MV-4-11 (cell line): ENCODE measurements around the gene NDUFS1.
"Not testable (repeated sequence)": the region's sequence is repeated elsewhere in the genome, so short reads cannot be mapped to it uniquely, and the experiment has no call there.

Experiments used
- DNase-seq: peaks from one replicate; lab custom pipeline; 2025; lab: John Stamatoyannopoulos, UW

Gene NDUFS1

DNA sequence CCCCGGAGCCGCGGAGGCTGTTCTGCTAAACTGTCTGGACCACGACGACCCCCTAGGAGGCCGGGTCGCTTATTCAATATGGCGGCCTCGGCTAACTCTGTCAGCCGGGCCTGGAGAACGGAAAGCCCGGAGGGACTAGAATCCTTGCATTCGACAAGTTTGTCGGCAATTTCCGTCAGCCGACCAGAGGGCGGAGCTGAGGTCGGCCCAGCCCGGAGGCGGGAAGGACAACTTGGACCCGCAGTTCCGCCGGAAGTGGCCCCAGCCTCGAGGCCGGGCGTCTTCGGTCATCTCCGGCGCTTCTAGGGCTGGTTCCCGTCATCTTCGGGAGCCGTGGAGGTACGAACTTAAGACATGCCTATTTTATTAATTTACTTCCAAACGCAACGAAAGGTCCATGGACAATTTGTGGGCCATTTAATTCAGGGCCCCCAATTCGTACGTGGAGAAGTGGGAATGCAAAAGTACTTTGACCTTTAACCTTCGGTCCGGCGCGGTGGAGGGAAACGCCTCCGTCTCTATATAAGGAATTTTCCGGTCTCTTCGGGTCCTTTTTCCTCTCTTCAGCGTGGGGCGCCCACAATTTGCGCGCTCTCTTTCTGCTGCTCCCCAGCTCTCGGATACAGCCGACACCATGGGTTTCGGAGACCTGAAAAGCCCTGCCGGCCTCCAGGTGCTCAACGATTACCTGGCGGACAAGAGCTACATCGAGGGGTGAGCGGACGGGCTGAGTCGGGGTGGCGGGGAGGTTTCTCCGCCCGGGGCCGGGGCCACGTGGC, at the start of gene NDUFS1, which contains the start of gene EEF1B2:
Gene NDUFS1, minus strand, starts transcription at position 99 of the 779 bp plus-strand sequence. CDS start 5,766 bp downstream, outside the sequence.
Gene EEF1B2, plus strand, starts transcription at position 550 of the 779 bp plus-strand sequence. Its CDS starts 85 bp downstream, at position 635.
- peak; percentile 97 for DNase-seq

DNA sequence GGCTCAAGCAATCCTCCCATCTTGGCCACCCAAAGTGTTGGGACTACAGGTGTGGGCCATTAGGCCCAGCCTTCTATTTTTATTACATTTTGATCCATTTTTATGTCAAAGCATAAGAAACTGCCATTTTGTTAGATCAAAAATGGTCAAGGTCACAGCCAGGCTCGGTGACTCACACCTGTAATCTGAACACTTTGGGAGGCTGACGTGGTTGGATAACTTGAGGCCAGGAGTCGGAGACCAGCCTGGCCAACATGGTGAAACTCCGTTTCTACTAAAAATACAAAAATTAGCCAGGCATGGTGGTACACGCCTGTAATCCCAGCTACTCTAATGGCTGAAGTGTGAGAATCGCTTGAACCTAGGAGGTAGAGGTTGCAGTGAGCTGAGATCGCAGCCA, 49.7 kb upstream of the NDUFS1 start:
- DNase-seq, result no peak

DNA sequence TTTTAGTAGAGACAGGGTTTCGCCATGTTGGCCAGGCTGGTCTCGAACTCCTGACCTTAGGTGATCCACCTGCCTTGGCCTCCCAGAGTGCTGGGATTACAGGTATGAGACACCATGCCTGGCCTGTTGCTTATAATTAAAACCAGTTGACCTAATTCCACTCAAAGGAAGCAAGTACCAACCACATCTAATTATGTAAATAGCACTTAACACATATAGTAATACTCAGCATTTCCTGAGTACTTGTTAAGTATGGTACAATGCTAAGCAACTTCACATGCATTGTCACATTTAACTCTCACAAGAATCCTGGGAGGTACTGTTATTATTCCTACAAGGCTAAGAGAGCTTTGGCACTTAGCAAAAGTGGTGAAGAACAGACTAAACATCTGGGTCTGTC, 48.1 kb upstream of the NDUFS1 start:
- not testable (repeated sequence) for DNase-seq

- no peak for DNase-seq
Measured at GRCh38 chr2:206204710-206205109, 45.5 kb upstream of the NDUFS1 start.

DNA sequence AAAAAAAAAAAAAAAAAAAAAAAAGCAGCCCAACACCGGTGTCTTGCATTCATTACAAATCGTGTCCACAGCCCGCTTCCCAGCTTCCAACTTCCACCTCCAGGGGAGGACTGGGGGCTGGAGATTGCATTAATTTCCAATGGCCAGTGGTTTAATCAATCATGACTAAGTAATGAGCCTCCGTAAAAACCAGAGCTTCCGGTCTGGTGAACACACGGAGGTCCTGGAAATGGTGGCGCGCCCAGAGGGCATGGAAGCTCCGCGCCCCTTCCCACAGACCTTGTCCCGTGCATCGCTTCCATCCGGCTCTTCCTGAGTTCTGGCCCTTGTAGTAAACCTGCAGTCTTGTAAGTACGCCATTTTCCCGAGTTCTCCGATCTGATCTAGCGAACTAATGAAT, 44.1 kb upstream of the NDUFS1 start:
- DNase-seq, result no peak

DNA sequence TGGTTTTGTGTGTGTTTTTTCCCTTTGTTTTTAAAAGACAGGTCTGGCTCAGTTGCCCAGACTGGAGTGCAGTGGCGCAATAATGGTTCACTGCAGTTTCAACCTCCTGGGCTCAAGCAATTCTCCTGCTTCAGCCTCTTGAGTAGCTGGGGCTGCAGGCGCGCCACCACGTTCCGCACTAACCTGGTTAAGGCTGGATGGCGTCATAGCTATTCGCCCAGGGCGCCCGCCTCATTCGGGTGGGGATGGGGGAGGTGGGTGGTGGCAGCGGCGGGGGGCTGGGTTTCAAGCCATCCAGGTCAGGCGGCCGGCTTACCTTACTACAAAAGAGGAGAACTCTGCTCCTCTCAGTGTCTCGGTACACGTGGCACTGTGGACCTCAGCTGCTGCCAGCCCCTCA, 43.2 kb upstream of the NDUFS1 start:
- no peak for DNase-seq

GRCh38 chr2:206201075-206201848, 42.0 kb upstream of the NDUFS1 start:
- DNase-seq, result no peak

GRCh38 chr2:206198677-206199076, 39.4 kb upstream of the NDUFS1 start:
- no peak for DNase-seq

- no peak for DNase-seq
Measured at GRCh38 chr2:206193671-206194357, 34.6 kb upstream of the NDUFS1 start.

- no peak for DNase-seq
Measured at GRCh38 chr2:206192157-206192556, 32.9 kb upstream of the NDUFS1 start.

GRCh38 chr2:206190689-206191088, 31.4 kb upstream of the NDUFS1 start:
- no peak for DNase-seq

- DNase-seq, result no peak
Measured at GRCh38 chr2:206190111-206190510, 30.9 kb upstream of the NDUFS1 start.

- DNase-seq, result no peak
Measured at GRCh38 chr2:206189691-206190090, 30.4 kb upstream of the NDUFS1 start.

GRCh38 chr2:206181526-206181925, 22.3 kb upstream of the NDUFS1 start:
- not testable (repeated sequence) for DNase-seq

DNA sequence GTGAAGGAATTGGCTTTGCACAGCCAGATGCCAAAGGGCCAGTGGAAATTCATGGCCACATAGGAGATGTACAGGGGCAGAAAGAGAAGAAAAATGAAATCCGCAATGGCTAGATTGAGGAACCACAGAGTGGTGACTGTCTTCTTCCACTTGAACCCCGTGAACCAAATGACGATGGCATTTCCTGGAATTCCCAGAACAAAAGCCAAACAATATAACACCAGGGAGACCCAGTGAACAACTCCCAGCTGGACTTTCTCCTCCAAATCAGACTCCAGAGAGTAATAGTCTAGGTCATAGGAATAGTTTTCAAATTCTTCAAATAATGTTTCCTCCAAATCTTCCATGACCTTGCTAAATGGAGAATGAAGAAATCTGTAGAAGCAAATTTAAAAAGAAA, 17.7 kb upstream of the NDUFS1 start:
- no peak for DNase-seq

GRCh38 chr2:206176121-206176520, 16.9 kb upstream of the NDUFS1 start:
- no peak for DNase-seq

GRCh38 chr2:206173147-206173546, 13.9 kb upstream of the NDUFS1 start:
- no peak for DNase-seq

DNA sequence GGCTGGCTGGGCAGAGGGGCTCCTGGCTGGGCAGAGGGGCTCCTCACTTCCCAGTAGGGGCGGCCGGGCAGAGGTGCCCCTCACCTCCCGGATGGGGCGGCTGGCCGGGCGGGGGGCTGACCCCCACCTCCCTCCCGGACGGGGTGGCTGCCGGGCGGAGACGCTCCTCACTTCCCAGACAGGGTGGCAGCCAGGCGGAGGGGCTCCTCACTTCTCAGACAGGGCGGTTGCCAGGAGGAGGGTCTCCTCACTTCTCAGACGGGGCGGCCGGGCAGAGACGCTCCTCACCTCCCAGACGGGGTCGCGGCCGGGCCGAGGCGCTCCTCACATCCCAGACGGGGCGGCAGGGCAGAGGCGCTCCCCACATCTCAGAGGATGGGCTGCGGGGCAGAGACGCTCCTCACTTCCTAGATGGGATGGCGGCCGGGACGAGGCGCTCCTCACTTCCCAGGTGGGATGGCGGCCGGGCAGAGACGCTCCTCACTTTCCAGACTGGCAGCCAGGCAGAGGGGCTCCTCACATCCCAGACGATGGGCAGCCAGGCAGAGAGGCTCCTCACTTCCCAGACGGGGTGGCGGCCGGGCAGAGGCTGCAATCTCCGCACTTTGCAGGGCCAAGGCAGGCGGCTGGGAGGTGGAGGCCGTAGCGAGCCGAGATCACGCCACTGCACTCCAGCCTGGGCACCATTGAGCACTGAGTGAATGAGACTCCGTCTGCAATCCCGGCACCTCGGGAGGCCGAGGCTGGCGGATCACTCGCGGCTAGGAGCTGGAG, 12.6 kb upstream of the NDUFS1 start:
- DNase-seq, result not testable (repeated sequence)

DNA sequence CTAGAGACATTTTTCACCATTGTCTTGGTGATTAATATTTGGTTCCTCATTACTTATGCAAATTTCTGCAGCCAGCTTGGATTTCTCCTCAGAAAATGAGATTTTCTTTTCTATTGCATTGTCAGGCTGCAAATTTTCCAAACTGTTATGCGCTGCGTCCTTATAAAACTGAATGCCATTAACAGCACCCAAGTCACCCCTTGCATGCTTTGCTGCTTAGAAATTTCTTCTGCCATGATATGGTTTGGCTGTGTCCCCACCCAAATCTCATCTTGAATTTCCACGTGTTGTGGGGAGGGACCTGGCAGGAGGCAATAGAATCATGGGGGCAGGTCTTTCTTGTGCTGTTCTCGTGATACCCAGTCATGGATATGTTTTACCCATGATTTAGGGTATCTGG, 9.0 kb upstream of the NDUFS1 start:
- DNase-seq, result not testable (repeated sequence)

GRCh38 chr2:206164261-206164862, 5.1 kb upstream of the NDUFS1 start:
- no peak for DNase-seq

- no peak for DNase-seq
Measured at GRCh38 chr2:206163251-206163880, 4.1 kb upstream of the NDUFS1 start.
